Bronchial epithelial cell (primary cell): ENCODE measurements around the gene COQ4. TPM values are rescaled to one million over a fixed set of nuclear protein-coding genes. Genes with fewer than 3 reads are reported as not detected.

Source experiments
- DNase-seq: peaks from one replicate; pipeline ENCODE4 v3.0.0-alpha.2; 2010; ENCODE audit warnings: low read depth
- FAIRE-seq: peaks from 2 replicates; lab custom pipeline; 2011; peaks lifted over from hg19 to GRCh38; lab: Jason Lieb, UNC
- H3K27me3 ChIP-seq: 2 replicates; pipeline ENCODE4 v1.5.1; 2011; ENCODE audit warnings: low read length; ENCODE audit not compliant: control insufficient read depth, insufficient read depth
- H3K36me3 ChIP-seq: 2 replicates; pipeline ENCODE4 v1.5.1; 2011; ENCODE audit warnings: low read length; ENCODE audit not compliant: control insufficient read depth, insufficient read depth
- H3K4me3 ChIP-seq: 2 replicates; pipeline ENCODE4 v1.5.1; 2011; ENCODE audit warnings: mild to moderate bottlenecking, low read depth, low read length, control low read depth
- CTCF ChIP-seq: IDR thresholded peaks from 2 replicates; pipeline ENCODE4 v1.5.1; 2011; ENCODE audit warnings: mild to moderate bottlenecking, moderate library complexity, low read length, control low read depth, inconsistent platforms; ENCODE audit not compliant: insufficient read depth, severe bottlenecking
- total RNA-seq: library from RNA; depleted of rRNA; stranded (reverse); fragments of >200 nt; gene quantifications from 2 replicates; pipeline ENCODE4 v1.2.1, GENCODE V29; 2014

COQ4 gene
- total RNA-seq, 1 donor from 2014 or later: 24.7 TPM

GRCh38 chr9:128280084-128280622 is 42.5 kb upstream of the COQ4 start:
- H3K36me3 ChIP-seq: peaks cover under 1% of the 10 kb centered on the region
- no peak for TF ChIP-seq CTCF
- H3K27me3 ChIP-seq: no peaks in the 10 kb centered on the region
- H3K4me3 ChIP-seq: no peak overlapping the region
- FAIRE-seq: no peak
- DNase-seq: no peak

GRCh38 chr9:128282500-128282899 is 40.1 kb upstream of the COQ4 start:
- no peak for TF ChIP-seq CTCF
- Histone ChIP-seq H3K4me3 (no peak overlapping the region), H3K36me3 (peaks cover 7% of the 10 kb centered on the region), H3K27me3 (no peaks in the 10 kb centered on the region)
- FAIRE-seq (no peak), DNase-seq (no peak)

GRCh38 chr9:128285033-128285784 is 37.4 kb upstream of the COQ4 start:
- TF ChIP-seq CTCF: no peak

GRCh38 chr9:128286440-128286839 is 36.2 kb upstream of the COQ4 start:
- Histone ChIP-seq H3K4me3 (no peak overlapping the region), H3K27me3 (no peaks in the 10 kb centered on the region), H3K36me3 (peaks cover 7% of the 10 kb centered on the region)
- DNase-seq: no peak
- no peak for FAIRE-seq
- no peak for TF ChIP-seq CTCF

More at GRCh38 chr9:128285033-128285784, 37.4 kb upstream of the COQ4 start:
- no peak for DNase-seq
- H3K36me3 ChIP-seq: peaks cover 7% of the 10 kb centered on the region
- FAIRE-seq: no peak
- H3K27me3 ChIP-seq: no peaks in the 10 kb centered on the region
- no peak overlapping the region for H3K4me3 ChIP-seq

GRCh38 chr9:128288273-128289004 is 34.2 kb upstream of the COQ4 start:
- Histone ChIP-seq H3K36me3 (peaks cover 7% of the 10 kb centered on the region), H3K4me3 (no peak overlapping the region), H3K27me3 (no peaks in the 10 kb centered on the region)
- FAIRE-seq (no peak), DNase-seq (no peak)
- no peak for TF ChIP-seq CTCF
